CD14-positive monocyte (primary cell): ENCODE results near the gene GLUD2. TPM values are rescaled to one million over a fixed set of nuclear protein-coding genes. Genes with fewer than 3 reads are reported as not detected.

ENCODE experiments used
- DNase-seq, 3 donors: peaks; one replicate each; pipeline ENCODE4 v3.0.0-alpha.2; 2011 to 2022
- H2AFZ ChIP-seq: 2 replicates; pipeline ENCODE4 v1.6.0; 2012; ENCODE audit warnings: mild to moderate bottlenecking, low read depth, low read length, inconsistent platforms; ENCODE audit not compliant: insufficient read depth, poor library complexity, severe bottlenecking
- H3K27ac ChIP-seq, 2 donors: 1 replicate in 1 of 2; 2 replicates in 1 of 2; pipeline ENCODE4 v1.5.1; 2012 to 2013; ENCODE audit warnings: low read length in 2 of 2, control low read depth in 1 of 2, inconsistent platforms in 1 of 2, low read depth in 1 of 2, mild to moderate bottlenecking in 1 of 2
- H3K27me3 ChIP-seq, 2 donors: one replicate each; pipeline versions ENCODE4 v1.6.0 to v1.6.1; 2011 to 2013; ENCODE audit warnings: low read length in 2 of 2; ENCODE audit not compliant: control insufficient read depth in 2 of 2, insufficient read depth in 2 of 2
- H3K36me3 ChIP-seq, 2 donors: replicated peaks in 1 of 2; 1 replicate in 1 of 2; 2 replicates in 1 of 2; pipeline versions ENCODE4 v1.5.1 to v1.6.1; 2012 to 2013; ENCODE audit warnings: low read length in 2 of 2, control low read depth in 1 of 2, inconsistent platforms in 1 of 2, mild to moderate bottlenecking in 1 of 2; ENCODE audit not compliant: insufficient read depth in 2 of 2, control insufficient read depth in 1 of 2
- H3K4me1 ChIP-seq, 2 donors: 1 replicate in 1 of 2; 2 replicates in 1 of 2; pipeline versions ENCODE4 v1.5.1 to v1.6.1; 2012 to 2013; ENCODE audit warnings: low read length in 2 of 2, control low read depth in 1 of 2, inconsistent platforms in 1 of 2, mild to moderate bottlenecking in 1 of 2, moderate library complexity in 1 of 2; ENCODE audit not compliant: insufficient read depth in 2 of 2, control insufficient read depth in 1 of 2
- H3K4me2 ChIP-seq: replicated peaks from 2 replicates; pipeline ENCODE3; 2012; ENCODE audit warnings: low read length, moderate library complexity, mild to moderate bottlenecking; ENCODE audit not compliant: poor library complexity, severe bottlenecking; ENCODE audit errors: extremely low read depth
- H3K4me3 ChIP-seq, 3 experiments: fragments of 200-600 bp in 1 of 3; sonication (generic) in 1 of 3; replicated peaks in 1 of 3; 1 replicate in 2 of 3; 2 replicates in 1 of 3; pipeline ENCODE4 v1.5.1; 2011 to 2013; ENCODE audit warnings: low read length in 3 of 3, mild to moderate bottlenecking in 3 of 3, control low read depth in 2 of 3, low read depth in 2 of 3, inconsistent platforms in 1 of 3, moderate library complexity in 1 of 3
- H3K79me2 ChIP-seq: 2 replicates; pipeline ENCODE4 v1.6.0; 2012; ENCODE audit warnings: mild to moderate bottlenecking, control low read depth, inconsistent platforms, low read length, moderate library complexity; ENCODE audit not compliant: insufficient read depth
- H3K9ac ChIP-seq: 2 replicates; pipeline ENCODE4 v1.6.0; 2017; ENCODE audit warnings: low read length, mild to moderate bottlenecking; ENCODE audit not compliant: insufficient read depth, poor library complexity, severe bottlenecking
- H3K9me3 ChIP-seq, 2 donors: replicated peaks in 1 of 2; 1 replicate in 1 of 2; 2 replicates in 1 of 2; pipeline versions ENCODE4 v1.5.1 to v1.6.1; 2012 to 2013; ENCODE audit warnings: low read length in 2 of 2, control low read depth in 1 of 2; ENCODE audit not compliant: control insufficient read depth in 1 of 2, insufficient read depth in 1 of 2
- H4K20me1 ChIP-seq: 2 replicates; pipeline ENCODE4 v1.6.0; 2012; ENCODE audit warnings: mild to moderate bottlenecking, low read length, control low read depth, moderate library complexity; ENCODE audit not compliant: insufficient read depth
- H3K27ac Mint-ChIP-seq, 7 donors: one replicate each; pipeline ENCODE4 v1.8.0; 2020; ENCODE audit warnings: mild to moderate bottlenecking in 7 of 7, mixed read lengths in 7 of 7, moderate library complexity in 6 of 7, inconsistent platforms in 2 of 7
- H3K27me3 Mint-ChIP-seq, 3 donors: one replicate each; pipeline ENCODE4 v1.8.0; 2021 to 2022; ENCODE audit warnings: low read depth in 3 of 3, mild to moderate bottlenecking in 3 of 3, mixed read lengths in 3 of 3, moderate library complexity in 3 of 3, inconsistent platforms in 1 of 3
- H3K36me3 Mint-ChIP-seq, 2 donors: one replicate each; pipeline ENCODE4 v1.8.0; 2020; ENCODE audit warnings: mixed read lengths in 2 of 2, inconsistent platforms in 1 of 2, mild to moderate bottlenecking in 1 of 2
- H3K4me1 Mint-ChIP-seq: one replicate; pipeline ENCODE4 v1.8.0; 2020; ENCODE audit warnings: mild to moderate bottlenecking, mixed read lengths
- H3K4me3 Mint-ChIP-seq, 2 donors: one replicate each; pipeline ENCODE4 v1.8.0; 2020; ENCODE audit warnings: mild to moderate bottlenecking in 2 of 2, mixed read lengths in 2 of 2, moderate library complexity in 1 of 2
- H3K9me3 Mint-ChIP-seq, 7 donors: one replicate each; pipeline ENCODE4 v1.8.0; 2020 to 2022; ENCODE audit warnings: mixed read lengths in 7 of 7, mild to moderate bottlenecking in 6 of 7, moderate library complexity in 6 of 7, inconsistent platforms in 2 of 7
- WGBS: methylation state at CpG from one replicate; pipeline ENCODE4 v1.1.5; 2013; ENCODE audit warnings: missing lambda C conversion rate; ENCODE audit not compliant: insufficient coverage; 5-methylcytosine and 5-hydroxymethylcytosine counted together
- intact Hi-C, 2 donors: fragments of 100-400 bp; cut with micrococcal nuclease; formaldehyde crosslinking; loops; one replicate each; pipeline versions ENCODE4 v1.15.0 to v1.15.1; 2023
- polyA plus RNA-seq, 3 donors: library from polyadenylated mRNA; depleted of rRNA in 1 of 3; unstranded in 2 of 3; stranded (reverse) in 1 of 3; fragments of 300-500 nt in 2 of 3; fragments of >200 nt in 1 of 3; fragmentation: Illumina TruSeq in 2 of 3; gene quantifications; 1 replicate in 2 of 3; 2 replicates in 1 of 3; pipeline ENCODE4 v1.2.3, GENCODE V29; 2012 to 2021
- TF ChIP-seq, protein P1 (sequence below): fragments of 200-600 bp; IDR thresholded peaks from one replicate; pipeline ENCODE4 v1.8.0; 2022; ENCODE audit warnings: antibody characterized with exemption, mild to moderate bottlenecking

Gene GLUD2
- polyA plus RNA-seq, 3 donors, result 0.44 to 0.55 (median 0.47) TPM

DNA sequence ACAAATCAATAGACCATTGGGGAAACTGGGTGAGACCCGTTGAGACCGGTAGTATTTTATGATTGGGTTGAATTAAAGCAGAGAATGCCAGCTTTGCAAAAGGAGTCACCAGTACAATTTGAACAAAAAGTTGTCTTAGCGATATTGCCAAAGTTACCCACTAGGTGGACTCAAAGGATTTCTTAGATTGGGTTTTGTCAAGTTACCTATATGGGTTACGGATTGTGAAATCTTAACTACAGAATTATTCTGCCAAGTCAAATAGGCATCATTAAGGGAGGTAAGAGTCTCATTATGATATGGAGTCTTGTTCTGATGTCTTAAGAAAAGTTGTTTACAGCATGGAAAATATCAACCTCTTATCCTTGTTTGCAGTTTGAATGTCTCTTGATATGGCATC, 46.8 kb upstream of the GLUD2 start:
- intact Hi-C loops, result no loop called here
- H3K27me3 Mint-ChIP-seq, result peaks cover 0 to under 1% (median 0%) of the 10 kb centered on the region in 3 donors
- H3K4me1 ChIP-seq, result no peaks in the 10 kb centered on the region
- H3K4me3 Mint-ChIP-seq, result no peak overlapping the region
- no peak overlapping the region for H2AFZ ChIP-seq
- no CpG with 5 or more reads among the region's 4 CpGs for WGBS
- H3K9me3 Mint-ChIP-seq, result no peaks in the 10 kb centered on the region
- H3K36me3 Mint-ChIP-seq, result no peaks in the 10 kb centered on the region
- no peak overlapping the region for H3K4me2 ChIP-seq
- H3K79me2 ChIP-seq, result no peaks in the 10 kb centered on the region
- no peaks in the 10 kb centered on the region for H3K36me3 ChIP-seq
- no peak overlapping the region for H3K27ac ChIP-seq
- no peak for DNase-seq
- no peaks in the 10 kb centered on the region for H4K20me1 ChIP-seq
- H3K4me1 Mint-ChIP-seq, result peaks cover 6% of the 10 kb centered on the region
- TF ChIP-seq, protein P1, sequence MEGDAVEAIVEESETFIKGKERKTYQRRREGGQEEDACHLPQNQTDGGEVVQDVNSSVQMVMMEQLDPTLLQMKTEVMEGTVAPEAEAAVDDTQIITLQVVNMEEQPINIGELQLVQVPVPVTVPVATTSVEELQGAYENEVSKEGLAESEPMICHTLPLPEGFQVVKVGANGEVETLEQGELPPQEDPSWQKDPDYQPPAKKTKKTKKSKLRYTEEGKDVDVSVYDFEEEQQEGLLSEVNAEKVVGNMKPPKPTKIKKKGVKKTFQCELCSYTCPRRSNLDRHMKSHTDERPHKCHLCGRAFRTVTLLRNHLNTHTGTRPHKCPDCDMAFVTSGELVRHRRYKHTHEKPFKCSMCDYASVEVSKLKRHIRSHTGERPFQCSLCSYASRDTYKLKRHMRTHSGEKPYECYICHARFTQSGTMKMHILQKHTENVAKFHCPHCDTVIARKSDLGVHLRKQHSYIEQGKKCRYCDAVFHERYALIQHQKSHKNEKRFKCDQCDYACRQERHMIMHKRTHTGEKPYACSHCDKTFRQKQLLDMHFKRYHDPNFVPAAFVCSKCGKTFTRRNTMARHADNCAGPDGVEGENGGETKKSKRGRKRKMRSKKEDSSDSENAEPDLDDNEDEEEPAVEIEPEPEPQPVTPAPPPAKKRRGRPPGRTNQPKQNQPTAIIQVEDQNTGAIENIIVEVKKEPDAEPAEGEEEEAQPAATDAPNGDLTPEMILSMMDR, result no peak
- H3K9ac ChIP-seq, result no peak overlapping the region
- H3K4me3 ChIP-seq, result no peak overlapping the region
- no peaks in the 10 kb centered on the region for H3K27me3 ChIP-seq
- H3K27ac Mint-ChIP-seq, result no peak overlapping the region
- H3K9me3 ChIP-seq, result no peaks in the 10 kb centered on the region

DNA sequence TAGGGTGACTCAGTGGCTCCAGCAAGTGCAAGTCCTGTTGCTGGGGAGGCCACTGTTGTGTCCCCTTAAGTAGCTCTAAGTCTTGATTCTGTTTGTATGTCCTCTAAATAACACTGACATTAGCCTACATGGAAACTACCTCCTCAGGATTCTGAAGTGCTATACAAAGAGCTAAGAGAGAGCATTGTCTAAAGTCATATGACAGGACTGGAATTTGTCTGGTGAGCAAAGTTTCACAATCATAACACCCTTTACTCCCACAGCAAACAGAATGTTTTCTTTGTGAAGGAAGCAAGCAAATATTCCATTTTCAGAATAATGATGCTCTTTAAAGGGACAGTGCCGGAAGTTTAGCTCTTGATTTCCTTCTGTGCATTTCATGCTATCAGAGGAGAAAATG, 38.5 kb upstream of the GLUD2 start:
- Histone ChIP-seq H2AFZ (no peak overlapping the region), H3K4me3 (no peak overlapping the region), H4K20me1 (no peaks in the 10 kb centered on the region), H3K4me2 (no peak overlapping the region), H3K4me1 (no peaks in the 10 kb centered on the region), H3K27ac (no peak overlapping the region), H3K36me3 (no peaks in the 10 kb centered on the region), H3K27me3 (no peaks in the 10 kb centered on the region), H3K79me2 (no peaks in the 10 kb centered on the region), H3K9me3 (no peaks in the 10 kb centered on the region), H3K9ac (no peak overlapping the region)
- no peak for DNase-seq
- intact Hi-C loops, result no loop called here
- Mint-ChIP-seq H3K4me1 (no peaks in the 10 kb centered on the region), H3K27ac (no peak overlapping the region), H3K4me3 (no peak overlapping the region), H3K27me3 (no peaks in the 10 kb centered on the region), H3K9me3 (peaks cover 0 to 9% (median under 1%) of the 10 kb centered on the region in 7 donors), H3K36me3 (no peaks in the 10 kb centered on the region)
- TF ChIP-seq, protein P1, result no peak
- no CpG with 5 or more reads among the region's 1 CpG for WGBS
